ENCODE results near the gene PAIP2.

Gene PAIP2

DNA sequence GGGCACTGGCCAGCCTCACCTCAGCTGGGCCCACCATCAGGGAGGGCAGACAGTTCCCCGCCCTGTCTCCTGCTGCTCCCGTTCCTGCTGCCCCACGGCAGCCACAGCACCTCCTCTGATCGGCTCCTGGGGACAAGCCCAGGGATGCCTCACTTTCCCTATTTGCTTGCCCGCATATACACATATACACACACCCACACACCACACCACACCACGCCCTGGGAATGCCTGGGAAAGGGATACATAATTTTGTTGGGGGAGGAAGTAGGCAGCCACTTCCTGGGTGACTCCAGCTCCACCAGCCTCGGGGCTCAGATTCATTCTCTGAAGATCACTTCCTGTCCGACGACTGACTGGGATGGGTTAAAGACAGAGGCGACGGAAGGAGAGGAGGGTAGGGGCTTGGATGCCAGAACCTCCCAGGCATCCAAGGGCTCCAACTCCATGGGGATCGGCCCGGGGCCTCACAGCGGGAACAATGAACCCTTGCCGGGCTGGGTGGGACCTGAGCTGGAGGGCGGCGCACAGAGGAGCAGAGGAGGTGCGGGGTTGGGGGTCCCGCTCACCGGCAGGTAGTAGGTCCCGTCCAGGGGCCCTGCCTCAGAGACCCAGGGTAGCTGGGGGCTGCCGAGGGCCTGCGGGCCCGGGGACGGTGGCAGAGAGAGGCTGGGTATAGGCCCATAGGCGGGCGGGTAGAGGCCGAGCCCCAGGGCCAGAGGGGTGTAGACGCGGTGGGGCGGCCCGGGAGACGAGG is 50.1 kb downstream of the PAIP2 start:
- DNase-seq (ENCODE audit: low read depth in 2 of 3, low spot score in 1 of 3): no peak

GRCh38 chr5:139392324-139392677 is 50.6 kb downstream of the PAIP2 start:
- no peak for DNase-seq (ENCODE audit: low read depth in 2 of 3, low spot score in 1 of 3)

DNA sequence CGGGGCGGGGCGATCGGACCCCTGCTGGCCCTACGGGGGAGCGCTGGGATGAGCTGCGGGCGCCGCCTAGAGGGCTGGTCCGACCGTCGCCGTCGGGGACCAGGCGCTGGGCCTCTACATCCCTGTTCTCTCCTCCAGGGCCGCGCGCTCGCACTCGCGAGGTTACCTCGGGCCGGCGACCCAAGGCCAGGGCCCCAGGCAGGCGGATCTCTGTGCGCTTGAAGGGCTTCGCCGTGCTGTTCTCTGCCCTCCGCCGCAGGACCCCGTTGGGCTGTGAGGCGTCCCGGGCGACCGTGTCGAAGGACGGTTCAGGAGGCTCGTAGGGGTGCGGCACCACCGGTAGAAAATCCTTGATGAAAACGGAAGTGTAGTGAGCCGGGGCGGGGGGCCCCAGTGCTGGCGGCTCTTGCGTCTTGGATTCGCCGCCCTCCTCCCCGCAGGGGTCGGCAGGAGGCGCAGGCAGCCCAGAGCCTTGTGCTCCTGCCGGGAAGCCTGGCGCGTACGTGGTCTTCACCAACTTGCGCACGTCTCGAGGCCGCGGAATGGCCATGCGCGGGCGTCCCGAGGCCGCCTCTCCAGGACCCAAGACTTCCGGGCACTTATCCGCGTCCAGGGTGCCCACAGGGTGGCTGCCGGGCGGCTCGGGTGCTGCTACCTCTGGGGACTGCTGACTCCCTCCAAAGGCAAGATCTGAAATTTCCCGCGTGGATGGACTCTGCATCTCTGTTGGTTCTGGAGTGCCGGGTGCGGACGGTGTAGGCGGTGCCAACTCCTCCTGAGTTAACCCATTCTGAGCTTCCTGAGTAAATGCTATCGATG is 51.2 kb downstream of the PAIP2 start:
- DNase-seq (ENCODE audit: low read depth in 2 of 3, low spot score in 1 of 3): peak; percentile 74 to 84 (median 80)

GRCh38 chr5:139393497-139394122 is 52.0 kb downstream of the PAIP2 start:
- DNase-seq (ENCODE audit: low read depth in 2 of 3, low spot score in 1 of 3): no peak

DNA sequence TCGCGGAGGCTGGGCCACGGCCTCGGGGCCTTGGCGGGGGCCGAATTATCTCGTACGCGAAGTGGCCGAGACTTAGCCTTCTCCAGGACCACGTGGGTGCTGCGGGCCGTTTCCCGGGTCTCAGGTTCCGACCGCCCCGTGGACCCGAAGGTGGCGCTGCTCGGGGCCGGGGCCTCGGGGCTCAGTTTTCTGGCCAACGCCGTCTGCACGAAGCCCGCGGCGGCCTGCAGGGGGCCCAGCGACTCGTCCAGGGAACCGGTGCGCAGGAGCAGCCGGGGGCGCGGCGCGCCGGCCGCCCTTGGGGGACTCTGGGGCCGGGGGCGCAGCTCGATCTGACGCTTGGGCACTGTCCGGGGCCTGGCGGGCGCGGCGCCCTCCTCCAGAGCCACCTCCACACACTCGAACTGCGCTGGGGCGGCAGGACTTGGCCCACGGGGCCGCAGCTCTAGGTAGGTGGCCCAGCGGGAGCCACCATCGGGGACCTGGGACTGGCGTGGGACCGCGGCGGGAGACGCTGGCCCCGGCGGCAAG is 52.5 kb downstream of the PAIP2 start:
- DNase-seq (ENCODE audit: low read depth in 2 of 3, low spot score in 1 of 3): peak in 2 of 3 donors; percentile 48 to 56

DNA sequence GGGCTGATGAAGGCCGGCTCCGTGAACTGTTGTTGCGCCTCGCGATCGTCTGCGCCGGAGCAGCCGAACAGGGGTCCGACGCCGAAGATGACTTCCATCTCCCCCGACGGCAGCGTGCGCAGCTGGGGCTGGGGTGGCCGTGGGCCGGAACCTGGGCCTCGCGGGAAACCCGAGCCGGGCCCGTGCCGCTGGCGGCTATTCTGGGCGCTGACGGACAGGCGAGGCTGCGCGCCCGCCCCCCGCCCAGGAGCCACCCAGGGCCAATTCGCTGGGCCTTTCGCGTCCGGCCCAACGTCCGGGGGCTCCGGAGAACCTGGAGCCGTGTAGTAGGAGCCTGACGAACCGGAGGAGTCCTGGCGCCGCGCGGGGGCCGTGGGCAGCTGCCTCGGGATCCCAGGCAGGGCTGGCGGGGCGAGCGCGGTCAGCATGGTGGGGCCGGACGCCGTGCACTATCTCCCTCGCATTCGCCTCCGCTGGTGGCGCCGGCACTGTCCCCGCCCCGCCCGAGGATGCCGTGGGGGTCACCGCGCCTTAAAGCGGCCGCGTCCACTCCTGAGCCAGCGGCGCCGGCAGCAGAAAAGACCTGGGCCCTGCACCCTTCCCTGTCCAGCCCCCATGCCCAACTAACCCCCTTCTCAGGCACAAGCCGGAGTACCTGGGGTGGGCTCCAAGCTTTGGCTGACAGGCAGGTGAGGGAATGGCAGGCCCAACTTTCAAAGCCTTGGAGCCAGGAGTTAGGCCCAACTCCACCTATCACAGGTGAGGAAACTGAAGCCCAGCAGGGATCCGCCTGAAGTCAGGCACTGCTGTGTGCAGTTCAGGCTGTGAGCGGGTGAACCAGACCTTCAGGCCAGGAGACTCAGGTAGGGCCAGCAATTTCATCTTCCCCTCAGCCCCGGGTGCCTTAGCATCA is 53.3 kb downstream of the PAIP2 start, which contains the start of gene PROB1:
Gene PROB1 (minus strand): TSS at position 451 of the 913 bp plus-strand sequence. CDS start 23 bp downstream, at position 428.
- DNase-seq (ENCODE audit: low read depth in 2 of 3, low spot score in 1 of 3): no peak

DNA sequence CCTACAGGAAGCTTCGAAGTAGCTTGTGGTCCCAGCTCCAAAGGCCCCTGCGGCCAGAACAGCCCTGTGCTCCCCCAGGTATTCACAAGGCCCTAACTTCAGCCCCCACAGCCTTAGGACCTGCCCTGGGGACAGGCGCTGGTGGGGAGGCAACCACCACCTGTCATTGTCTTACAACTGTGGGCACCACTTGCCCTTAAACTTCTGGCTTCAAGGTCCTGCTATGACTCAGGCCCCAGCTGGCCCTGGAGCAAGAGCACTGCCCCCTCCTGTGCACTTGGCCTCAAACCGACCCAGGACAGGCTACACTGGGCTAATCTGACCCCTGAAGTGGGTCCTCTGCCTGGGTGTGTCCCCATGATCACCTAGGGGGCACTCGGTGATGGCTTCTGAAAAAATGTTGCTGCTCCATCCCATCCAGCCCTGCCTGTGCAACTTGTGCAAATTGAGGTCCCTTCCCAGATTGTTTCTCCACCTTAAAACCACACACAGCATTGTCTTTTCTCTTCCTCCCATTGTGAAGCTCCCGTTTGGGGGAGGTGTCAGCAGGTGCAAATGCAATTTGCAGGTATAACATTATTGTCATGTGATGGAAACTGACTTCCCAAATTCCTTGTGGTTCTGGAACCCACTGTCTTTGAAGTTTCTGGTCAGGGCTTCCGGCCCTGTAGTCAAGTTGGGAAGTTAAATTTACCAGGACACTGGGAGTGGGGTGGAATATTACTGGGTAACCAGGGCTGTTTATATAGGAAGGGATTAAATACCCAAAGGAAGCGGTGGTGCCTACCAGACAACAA is 54.4 kb downstream of the PAIP2 start:
- no peak for DNase-seq (ENCODE audit: low read depth in 2 of 3, low spot score in 1 of 3)

- DNase-seq (ENCODE audit: low read depth in 2 of 3, low spot score in 1 of 3): no peak
Measured at GRCh38 chr5:139396691-139397090, 55.0 kb downstream of the PAIP2 start.

DNA sequence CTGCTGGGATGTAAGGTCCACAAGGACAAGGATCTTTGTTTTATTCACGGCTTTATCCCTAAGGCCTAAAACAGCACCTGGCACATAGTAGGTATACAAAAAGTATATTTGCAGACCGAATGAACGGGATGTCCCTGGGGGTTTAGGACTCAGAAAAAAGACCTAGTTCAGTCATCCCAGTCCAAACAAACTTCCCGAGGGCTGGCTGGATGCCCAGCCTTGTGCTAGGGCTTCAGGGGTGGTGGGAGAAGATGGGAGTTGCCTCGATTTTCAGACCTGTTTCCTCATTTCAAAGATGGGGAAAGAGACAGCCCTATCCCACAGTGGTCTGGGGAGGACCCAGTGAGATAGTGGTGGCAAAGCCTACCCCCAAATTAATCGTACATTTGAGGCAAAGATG is 56.3 kb downstream of the PAIP2 start:
- no peak for DNase-seq (ENCODE audit: low read depth in 2 of 3, low spot score in 1 of 3)

DNA sequence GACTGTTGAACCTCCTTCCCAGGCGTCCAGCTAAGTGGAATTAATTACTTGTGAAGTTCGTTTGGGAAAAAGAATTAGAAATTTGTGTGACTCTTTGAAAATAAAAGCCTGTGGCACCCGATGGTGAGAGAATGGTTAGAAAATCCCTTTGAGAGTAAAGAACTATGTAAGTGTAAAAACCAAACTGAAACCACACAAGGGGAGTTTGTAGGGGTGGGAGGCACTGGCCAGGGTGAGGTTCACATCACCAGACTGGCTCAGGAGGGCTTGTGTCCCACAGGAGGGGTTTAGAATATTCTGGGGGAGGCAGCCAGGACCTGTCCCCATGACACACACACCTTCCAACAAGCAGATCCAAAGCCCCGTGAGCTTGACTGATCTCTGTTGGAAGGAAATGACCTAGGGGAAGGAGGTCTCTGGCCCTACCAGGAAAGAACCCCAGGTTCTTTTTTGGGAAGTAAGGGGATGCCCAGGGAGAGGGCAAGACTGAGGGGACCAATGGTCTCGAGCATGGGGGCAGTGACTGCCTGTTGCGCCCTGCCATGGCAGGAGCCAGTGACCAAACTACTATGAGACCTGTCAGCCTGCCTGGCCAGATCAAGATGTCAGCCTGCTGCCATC is 58.0 kb downstream of the PAIP2 start:
- no peak for DNase-seq (ENCODE audit: low read depth in 2 of 3, low spot score in 1 of 3)

DNA sequence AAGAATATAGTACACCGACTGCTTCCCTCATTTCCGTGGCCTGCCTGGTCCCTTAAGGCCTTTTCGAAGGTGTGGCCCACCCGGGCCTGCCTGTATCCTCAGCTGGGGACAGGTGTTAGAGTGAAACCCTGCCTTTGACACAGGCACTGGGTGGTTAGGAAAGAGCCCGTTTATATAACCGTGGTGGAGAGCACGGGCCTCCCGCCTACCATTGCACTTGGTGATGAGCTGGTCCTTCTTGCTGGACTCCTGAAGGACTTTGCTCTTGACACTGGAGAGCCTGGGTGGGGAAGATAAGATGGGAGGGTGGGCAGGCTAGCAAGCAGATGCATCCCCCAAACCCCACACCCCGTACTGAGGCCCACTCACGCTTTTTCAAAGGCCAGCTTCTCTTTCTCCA is 59.9 kb downstream of the PAIP2 start:
- no peak for DNase-seq (ENCODE audit: low read depth in 2 of 3, low spot score in 1 of 3)

DNA sequence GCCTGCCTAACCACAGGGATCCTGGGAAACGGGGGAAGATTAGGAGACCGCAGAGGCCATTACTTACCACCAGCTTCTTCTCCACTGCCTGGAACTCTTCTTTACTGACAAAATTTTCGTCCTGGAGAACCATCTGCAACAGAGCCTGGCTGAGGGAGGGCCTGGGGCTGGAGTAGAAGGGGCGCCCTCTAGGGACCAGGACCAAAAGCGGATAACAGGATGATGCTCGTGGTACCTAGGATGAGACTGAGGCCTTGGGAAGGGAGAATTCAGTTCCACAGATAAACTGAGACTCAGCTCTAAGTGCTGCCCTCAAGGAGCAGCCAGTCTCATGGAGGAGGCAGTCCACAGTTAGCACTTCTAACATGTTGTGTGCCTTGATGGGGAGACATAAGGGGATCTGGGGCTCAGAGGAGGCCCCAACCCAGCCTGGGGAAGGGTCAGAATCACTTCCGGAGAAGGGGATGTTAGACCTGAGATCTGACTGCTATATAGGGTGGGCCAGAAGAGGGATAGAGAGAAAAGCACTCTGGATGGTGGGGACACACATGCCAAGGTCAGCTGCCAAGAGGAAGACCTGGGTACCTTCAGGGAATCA is 61.0 kb downstream of the PAIP2 start:
- no peak for DNase-seq (ENCODE audit: low read depth in 2 of 3, low spot score in 1 of 3)

- no peak for DNase-seq (ENCODE audit: low read depth in 2 of 3, low spot score in 1 of 3)
Measured at GRCh38 chr5:139403418-139403786, 61.7 kb downstream of the PAIP2 start.

DNA sequence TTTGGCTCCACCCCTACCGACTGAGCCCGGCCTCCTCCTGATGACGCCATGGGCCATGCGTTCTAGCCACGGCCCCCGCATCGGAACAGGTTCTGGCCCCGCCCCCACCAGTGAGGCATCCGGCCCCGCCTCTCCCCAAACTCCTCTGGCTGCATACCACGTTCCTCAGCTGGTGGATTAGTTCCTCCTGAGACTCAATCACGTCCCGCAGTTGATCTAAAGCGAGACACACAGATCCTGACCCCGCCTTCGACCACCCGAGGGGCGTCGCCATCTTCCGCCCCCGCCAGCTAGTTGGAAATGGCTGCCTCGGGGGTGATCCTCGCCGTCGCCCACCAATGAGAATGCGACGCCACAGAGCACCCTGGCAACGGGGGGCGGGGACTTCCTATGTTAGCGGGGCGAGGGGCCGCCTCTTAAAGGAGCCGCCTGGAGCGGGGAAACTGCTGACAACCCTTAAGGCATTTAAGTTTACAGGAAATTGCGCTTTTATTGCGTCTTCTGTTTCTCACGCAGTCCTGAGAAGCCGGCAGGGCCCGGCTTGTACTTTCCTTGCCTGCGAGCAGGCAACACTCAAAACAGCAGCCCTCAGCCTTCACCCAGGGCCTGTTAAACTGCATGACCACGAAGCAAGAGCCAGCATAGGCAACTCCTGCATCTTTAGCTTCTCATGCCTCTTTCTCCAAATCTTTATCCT is 62.3 kb downstream of the PAIP2 start, which contains the start of gene SPATA24:
Gene SPATA24 (minus strand): TSS at position 303 of the 697 bp plus-strand sequence. CDS start 29 bp downstream, at position 274.
- DNase-seq (ENCODE audit: low read depth in 2 of 3, low spot score in 1 of 3): peak; percentile 96 to 98 (median 98)

DNA sequence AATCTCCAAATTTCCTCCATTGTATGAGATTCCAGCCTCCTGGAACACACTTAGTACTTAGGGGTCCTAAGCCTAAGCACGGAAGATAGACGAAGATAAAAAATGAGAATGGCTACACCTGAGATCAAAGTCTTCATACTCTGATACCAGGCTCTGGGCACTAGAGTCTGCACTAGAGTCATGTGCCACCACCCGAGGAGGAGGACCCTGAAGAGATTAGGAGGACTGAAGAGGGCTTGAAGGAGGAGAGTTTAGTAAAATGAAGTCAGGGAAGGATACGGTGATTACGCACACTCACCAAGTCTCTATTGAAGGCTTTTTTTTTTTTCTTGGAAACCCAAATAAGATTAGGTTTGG is 62.8 kb downstream of the PAIP2 start:
- no peak for DNase-seq (ENCODE audit: low read depth in 2 of 3, low spot score in 1 of 3)

- DNase-seq (ENCODE audit: low read depth in 2 of 3, low spot score in 1 of 3): no peak
Measured at GRCh38 chr5:139406963-139407362, 65.3 kb downstream of the PAIP2 start.

GRCh38 chr5:139407517-139407916 is 65.9 kb downstream of the PAIP2 start:
- DNase-seq (ENCODE audit: low read depth in 2 of 3, low spot score in 1 of 3): no peak

DNA sequence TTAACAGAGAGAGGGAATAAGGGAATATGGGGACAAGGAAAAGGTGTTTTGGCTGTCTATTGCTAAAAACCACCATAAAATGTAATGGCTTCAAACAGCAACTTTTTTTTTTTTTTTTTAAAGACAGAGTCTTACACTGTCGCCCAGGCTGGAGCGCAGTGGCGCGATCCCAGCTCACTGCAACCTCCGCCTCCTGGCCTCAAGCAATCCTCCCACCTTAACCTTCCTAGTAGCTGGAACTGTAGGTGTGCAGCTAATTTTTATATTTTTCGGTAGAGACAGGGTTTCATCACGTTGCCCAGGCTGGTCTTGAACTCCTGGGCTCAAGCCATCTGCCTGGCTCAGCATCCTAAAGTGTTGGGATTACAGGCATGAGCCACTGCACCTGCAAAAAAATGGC is 66.5 kb downstream of the PAIP2 start:
- DNase-seq (ENCODE audit: low read depth in 2 of 3, low spot score in 1 of 3): no peak
